GM19397 (cell line): Measurements from ENCODE around the gene ZMIZ1.

Experiments used
- ATAC-seq: cut with Tn5 transposase; IDR thresholded peaks from one replicate; pipeline ENCODE4 v1.9.1; 2021; ENCODE audit warnings: mild to moderate bottlenecking, moderate library complexity; ENCODE audit not compliant: unreplicated experiment

ZMIZ1 gene

GRCh38 chr10:79065091-79065551, 3.6 kb upstream of the ZMIZ1 start:
- ATAC-seq = no peak

DNA sequence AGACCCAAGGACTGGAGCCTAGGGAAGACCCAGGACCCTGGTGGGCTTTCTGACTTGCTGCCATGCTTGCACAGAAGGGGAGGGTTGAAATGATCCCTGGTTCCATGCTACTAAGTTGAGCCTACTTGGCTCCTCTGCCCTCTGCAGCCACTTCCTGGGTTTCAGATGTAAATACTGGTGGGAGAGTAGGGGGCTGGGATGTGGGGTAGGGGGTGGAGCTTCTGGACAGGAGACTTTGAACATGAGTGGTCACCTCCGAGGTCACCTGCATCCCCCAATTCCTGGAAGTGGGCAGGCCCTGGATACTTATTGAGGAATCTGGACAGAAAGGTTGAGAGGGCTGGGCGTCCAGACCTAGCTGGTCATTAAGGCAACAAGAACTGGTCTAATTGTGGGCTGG, 2.9 kb upstream of the ZMIZ1 start:
- no peak for ATAC-seq

GRCh38 chr10:79066411-79067240, 2.1 kb upstream of the ZMIZ1 start:
- ATAC-seq = no peak

- no peak for ATAC-seq
These were observed 1.2 kb upstream of the ZMIZ1 start for GRCh38 chr10:79067241-79068202.

- no peak for ATAC-seq
These were observed 584 bp upstream of the ZMIZ1 start for GRCh38 chr10:79068203-79068561.

GRCh38 chr10:79069325-79070080, 737 bp downstream of the ZMIZ1 start:
- peak; percentile 10 for ATAC-seq

- no peak for ATAC-seq
These were observed 1.4 kb downstream of the ZMIZ1 start for GRCh38 chr10:79070081-79070605.

GRCh38 chr10:79070606-79071395, 2.0 kb downstream of the ZMIZ1 start:
- ATAC-seq = no peak

GRCh38 chr10:79071396-79071923, 2.7 kb downstream of the ZMIZ1 start:
- no peak for ATAC-seq

DNA sequence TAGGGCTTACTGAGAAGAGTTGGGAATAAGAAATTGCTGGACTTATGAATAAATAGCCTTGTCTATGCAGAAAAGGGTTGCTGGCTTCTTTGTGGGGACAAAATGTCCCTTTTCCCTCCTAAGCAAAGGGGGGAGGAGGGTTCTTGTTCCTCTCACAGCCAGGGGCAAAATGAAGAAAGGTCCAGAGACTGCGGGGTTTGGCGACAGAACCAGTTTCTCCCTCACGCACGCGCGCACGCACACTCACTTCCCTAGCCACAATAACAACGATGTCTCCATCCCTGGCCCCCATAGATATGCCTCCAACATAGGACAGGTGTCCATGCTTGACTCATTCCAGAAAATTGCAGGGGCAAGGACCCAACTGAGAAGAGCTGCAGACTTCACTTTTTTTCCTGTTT, 3.3 kb downstream of the ZMIZ1 start:
- no peak for ATAC-seq

DNA sequence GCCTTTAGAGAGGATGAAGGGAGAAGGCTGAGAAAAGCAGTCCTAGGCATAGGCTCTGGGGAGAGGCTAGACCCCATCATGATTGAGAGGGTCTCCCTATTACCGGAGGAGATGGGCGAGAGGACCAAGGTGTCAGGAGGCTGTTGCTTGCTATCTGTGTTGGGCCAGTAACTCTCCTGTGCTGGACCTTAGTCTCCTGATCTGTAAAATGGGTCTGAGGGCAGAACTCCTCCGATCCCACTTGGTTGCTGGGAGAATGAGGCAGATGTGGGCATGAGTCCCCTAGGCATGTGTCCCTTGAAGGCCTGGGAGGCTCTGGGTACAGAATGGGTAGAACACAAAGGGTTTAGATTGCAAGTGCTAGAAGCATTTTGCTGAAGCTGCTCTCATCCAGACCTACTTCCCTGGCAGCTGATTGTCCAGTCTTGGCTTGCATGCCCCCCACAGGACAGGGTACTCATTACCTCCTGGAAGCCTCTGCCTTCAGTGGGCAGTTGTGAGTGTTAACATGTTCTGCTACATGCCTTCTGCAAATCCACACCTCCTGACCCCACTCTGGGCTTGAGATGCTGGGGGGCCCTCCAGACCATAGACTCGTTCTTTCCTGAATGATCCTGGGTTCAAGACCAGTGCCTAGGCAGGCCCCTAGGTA, 4.4 kb downstream of the ZMIZ1 start:
- ATAC-seq = no peak

GRCh38 chr10:79073784-79074432, 5.1 kb downstream of the ZMIZ1 start:
- no peak for ATAC-seq

DNA sequence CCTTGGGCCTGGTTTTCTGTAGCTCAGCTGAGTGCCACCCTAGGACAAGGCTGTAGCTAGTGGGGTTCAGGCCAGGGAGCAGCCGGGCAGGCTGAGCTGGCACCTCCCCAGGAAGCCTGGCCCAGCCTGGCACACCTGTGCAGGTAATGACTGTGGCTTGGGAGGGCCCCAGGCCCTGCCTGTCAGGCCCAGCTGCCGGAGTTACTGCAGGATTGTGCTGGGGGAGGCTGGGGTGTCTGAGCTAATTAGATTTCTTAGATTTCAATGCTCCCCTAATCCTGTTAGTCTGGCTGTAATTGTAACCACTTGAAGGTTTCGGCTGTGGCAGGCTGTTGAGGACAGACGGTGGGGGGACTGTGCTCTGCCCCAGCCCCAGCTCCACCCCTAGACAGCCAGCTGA, 6.0 kb downstream of the ZMIZ1 start:
- no peak for ATAC-seq

DNA sequence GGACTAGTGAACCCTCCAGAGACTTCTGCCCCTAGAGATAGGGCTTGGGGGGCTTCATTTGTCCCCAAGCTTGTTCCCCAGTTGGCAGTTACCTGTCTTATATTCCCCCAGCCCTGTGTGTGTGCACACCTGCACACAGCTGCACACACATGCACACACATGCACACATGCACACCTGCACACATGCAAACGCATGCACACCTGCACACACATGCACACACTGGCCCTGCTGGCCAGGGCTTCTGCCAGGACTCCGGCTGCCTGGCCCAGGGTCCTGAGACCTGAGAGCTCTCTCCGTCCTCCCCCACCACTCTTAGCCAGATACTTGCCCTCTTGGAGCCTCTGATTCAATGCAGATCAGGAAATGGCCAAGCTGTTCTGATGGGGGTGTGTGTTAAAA, 6.7 kb downstream of the ZMIZ1 start:
- no peak for ATAC-seq

DNA sequence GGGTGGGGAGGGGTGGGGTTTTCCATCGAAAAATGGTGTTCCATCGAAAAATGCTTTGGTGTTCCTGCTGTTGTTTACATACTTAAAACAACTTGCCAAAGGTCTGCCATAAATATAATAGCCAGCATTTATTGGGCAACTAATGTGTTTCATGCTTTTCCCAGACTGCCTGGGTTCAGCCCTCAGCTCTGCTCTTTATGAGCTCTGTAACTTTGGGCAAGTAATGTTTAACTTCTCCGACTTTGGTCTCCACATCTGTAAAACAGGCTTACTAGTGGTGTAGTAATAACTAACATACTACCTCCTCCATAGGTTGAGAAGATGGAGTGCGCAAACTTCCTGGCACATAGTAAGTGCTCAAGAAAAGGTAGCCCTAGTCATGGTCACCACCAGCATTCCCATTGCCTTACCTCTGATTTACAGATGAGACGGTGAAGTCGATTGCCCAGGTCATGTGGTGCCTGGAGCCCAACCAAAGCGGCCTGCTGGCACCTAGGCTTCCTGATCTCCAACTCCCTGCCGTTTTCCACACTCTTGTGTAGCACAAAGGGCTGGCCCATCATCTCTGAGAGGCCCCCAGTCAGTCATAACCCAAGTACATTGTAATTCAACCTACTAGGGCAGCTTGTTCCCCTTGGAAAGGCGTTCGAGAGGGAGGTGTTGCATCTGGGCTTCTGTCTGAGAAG, 8.9 kb downstream of the ZMIZ1 start:
- no peak for ATAC-seq

DNA sequence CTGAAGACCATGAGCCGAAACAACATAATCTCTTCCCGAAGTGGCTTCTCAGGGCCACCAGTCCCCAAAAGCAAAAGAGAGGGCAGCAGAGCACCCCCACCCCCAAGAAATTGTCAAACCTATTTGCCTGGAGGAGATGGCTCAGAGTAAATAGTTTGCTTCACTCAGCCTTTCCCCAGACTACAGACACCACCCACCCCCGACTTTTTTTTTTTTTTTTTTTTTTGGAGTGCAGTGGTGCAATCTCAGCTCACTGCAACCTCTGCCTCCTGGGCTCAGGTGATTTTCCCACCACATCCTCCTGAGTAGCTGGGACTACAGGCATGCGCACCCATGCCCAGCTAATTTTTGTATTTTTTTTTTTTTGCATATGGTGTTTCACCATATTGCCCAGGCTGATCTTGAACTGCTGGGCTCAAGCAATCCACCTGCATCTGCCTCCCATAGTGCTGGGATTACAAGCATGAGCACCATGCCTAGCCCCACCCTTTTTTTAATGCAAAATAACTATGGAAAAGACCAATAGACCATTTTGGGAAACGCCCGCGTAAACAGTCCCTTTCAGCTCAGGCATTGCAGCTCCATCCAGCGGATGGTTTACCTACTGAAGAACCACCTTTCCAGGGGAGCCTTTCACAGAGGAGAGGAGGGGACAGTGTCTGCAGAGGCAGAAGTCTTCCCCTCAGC, 9.7 kb downstream of the ZMIZ1 start:
- ATAC-seq = no peak

DNA sequence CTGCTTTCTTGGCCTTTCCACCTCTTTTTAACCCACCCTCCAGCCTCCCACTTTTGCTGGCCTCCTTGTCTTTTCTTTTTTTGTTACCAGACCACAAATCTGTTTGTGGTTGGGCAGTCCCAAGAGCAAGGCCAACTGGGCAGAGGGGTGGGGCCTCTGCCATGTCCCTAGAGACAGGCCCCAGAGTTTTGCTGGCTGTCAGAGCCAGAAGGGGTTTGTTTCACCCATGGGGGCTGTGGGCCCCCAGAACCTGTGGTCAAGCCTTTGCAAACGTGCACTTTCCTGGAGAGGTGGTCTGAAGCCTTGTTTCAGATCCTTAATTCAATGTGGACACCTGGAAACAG, 10.3 kb downstream of the ZMIZ1 start:
- no peak for ATAC-seq
